ENCODE results near the gene EPX. TPM values are rescaled to one million over a fixed set of nuclear protein-coding genes. Genes with fewer than 3 reads are reported as not detected.

Gene EPX
- polyA plus RNA-seq, 3 donors: not detected

DNA sequence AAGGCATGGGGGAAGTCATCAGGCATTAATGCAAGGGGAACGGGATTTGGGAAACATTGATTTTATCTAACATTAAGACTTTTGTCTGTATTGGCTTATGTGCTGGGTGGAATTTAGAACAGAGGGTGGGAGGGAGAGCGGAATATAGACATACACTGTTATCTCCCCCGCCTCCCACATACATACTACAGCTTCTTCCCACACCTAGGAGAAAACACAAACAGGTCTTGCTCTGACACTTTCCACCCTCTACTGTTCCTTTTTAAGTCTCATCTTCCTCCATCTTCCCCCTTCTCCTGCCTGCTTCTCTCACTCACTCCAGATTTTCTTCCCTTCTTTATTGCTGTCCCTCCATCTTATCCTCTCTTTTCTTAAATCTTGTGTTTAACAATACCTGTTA is 43.9 kb upstream of the EPX start:
- no peaks in the 10 kb centered on the region for H3K36me3 Mint-ChIP-seq
- H3K4me1 Mint-ChIP-seq: peaks cover 14% of the 10 kb centered on the region
- H3K27me3 Mint-ChIP-seq (ENCODE audit: low read depth in 3 of 3): peaks cover 14 to 31% (median 17%) of the 10 kb centered on the region in 3 donors
- H3K27ac ChIP-seq (ENCODE audit: low read depth in 1 of 2, low read length in 2 of 2): no peak overlapping the region
- H3K9me3 Mint-ChIP-seq: peaks cover 20 to 32% (median 25%) of the 10 kb centered on the region in 7 donors
- WGBS (ENCODE audit: insufficient coverage): 100% methylated on average over 1 of the region's 3 CpGs
- H3K4me3 ChIP-seq (replicated peaks in 1 of 3; ENCODE audit: low read depth in 2 of 3, low read length in 3 of 3): no peak overlapping the region
- H3K36me3 ChIP-seq (replicated peaks in 1 of 2; ENCODE audit: control insufficient read depth in 1 of 2, insufficient read depth in 2 of 2, low read length in 2 of 2): no peaks in the 10 kb centered on the region
- no peak overlapping the region for H3K4me2 ChIP-seq (replicated peaks; ENCODE audit: extremely low read depth, low read length, poor library complexity, severe bottlenecking)
- intact Hi-C loops (cut with micrococcal nuclease): no loop called here
- peaks cover 12% of the 10 kb centered on the region in 2 donors for H3K4me1 ChIP-seq (ENCODE audit: control insufficient read depth in 1 of 2, insufficient read depth in 2 of 2, low read length in 2 of 2)
- no peak overlapping the region for H3K4me3 Mint-ChIP-seq
- peak overlapping the region in 1 of 7 donors; percentile 68 for H3K27ac Mint-ChIP-seq
- H2AFZ ChIP-seq (ENCODE audit: insufficient read depth, low read depth, low read length, poor library complexity, severe bottlenecking): no peak overlapping the region
- H3K9me3 ChIP-seq (replicated peaks in 1 of 2; ENCODE audit: control insufficient read depth in 1 of 2, insufficient read depth in 1 of 2, low read length in 2 of 2): peaks cover 7 to 22% of the 10 kb centered on the region in 2 donors
- TF ChIP-seq, protein P1, sequence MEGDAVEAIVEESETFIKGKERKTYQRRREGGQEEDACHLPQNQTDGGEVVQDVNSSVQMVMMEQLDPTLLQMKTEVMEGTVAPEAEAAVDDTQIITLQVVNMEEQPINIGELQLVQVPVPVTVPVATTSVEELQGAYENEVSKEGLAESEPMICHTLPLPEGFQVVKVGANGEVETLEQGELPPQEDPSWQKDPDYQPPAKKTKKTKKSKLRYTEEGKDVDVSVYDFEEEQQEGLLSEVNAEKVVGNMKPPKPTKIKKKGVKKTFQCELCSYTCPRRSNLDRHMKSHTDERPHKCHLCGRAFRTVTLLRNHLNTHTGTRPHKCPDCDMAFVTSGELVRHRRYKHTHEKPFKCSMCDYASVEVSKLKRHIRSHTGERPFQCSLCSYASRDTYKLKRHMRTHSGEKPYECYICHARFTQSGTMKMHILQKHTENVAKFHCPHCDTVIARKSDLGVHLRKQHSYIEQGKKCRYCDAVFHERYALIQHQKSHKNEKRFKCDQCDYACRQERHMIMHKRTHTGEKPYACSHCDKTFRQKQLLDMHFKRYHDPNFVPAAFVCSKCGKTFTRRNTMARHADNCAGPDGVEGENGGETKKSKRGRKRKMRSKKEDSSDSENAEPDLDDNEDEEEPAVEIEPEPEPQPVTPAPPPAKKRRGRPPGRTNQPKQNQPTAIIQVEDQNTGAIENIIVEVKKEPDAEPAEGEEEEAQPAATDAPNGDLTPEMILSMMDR (IDR thresholded peaks at IDR 0.05): no peak
- H3K27me3 ChIP-seq (ENCODE audit: control insufficient read depth in 2 of 2, insufficient read depth in 2 of 2, low read length in 2 of 2): peaks cover 4 to 16% of the 10 kb centered on the region in 2 donors
- no peaks in the 10 kb centered on the region for H4K20me1 ChIP-seq (ENCODE audit: insufficient read depth, low read length)
- no peak for DNase-seq
- no peak overlapping the region for H3K9ac ChIP-seq (ENCODE audit: insufficient read depth, low read length, poor library complexity, severe bottlenecking)
- no peaks in the 10 kb centered on the region for H3K79me2 ChIP-seq (ENCODE audit: insufficient read depth, low read length)

DNA sequence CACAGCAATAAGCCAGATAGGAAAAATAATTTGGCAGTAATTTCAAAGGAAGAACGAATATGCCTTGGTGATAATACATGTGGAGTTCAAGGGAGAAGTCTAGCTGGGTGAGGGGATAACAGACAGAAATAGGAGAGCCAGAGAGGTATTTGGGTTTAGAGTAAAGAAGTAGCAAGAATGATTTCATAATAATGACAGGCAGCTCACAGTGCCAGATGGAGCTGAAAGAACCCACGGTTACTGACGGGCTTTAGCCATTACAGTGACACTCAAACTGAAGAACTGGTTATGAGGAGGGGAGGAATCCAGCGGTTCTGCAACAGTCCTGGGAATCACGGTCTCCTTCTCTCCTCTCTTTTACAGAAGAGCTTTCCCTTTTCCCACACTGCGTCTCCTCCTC is 42.1 kb upstream of the EPX start:
- Histone ChIP-seq H3K4me3 (replicated peaks in 1 of 3; ENCODE audit: low read depth in 2 of 3, low read length in 3 of 3) (no peak overlapping the region), H3K9me3 (replicated peaks in 1 of 2; ENCODE audit: control insufficient read depth in 1 of 2, insufficient read depth in 1 of 2, low read length in 2 of 2) (peaks cover 0 to 6% of the 10 kb centered on the region in 2 donors), H3K9ac (ENCODE audit: insufficient read depth, low read length, poor library complexity, severe bottlenecking) (no peak overlapping the region), H3K79me2 (ENCODE audit: insufficient read depth, low read length) (no peaks in the 10 kb centered on the region), H3K27me3 (ENCODE audit: control insufficient read depth in 2 of 2, insufficient read depth in 2 of 2, low read length in 2 of 2) (peaks cover 4 to 9% of the 10 kb centered on the region in 2 donors), H4K20me1 (ENCODE audit: insufficient read depth, low read length) (no peaks in the 10 kb centered on the region), H3K4me2 (replicated peaks; ENCODE audit: extremely low read depth, low read length, poor library complexity, severe bottlenecking) (no peak overlapping the region), H2AFZ (ENCODE audit: insufficient read depth, low read depth, low read length, poor library complexity, severe bottlenecking) (peak overlapping the region; percentile 17), H3K36me3 (replicated peaks in 1 of 2; ENCODE audit: control insufficient read depth in 1 of 2, insufficient read depth in 2 of 2, low read length in 2 of 2) (no peaks in the 10 kb centered on the region), H3K27ac (ENCODE audit: low read depth in 1 of 2, low read length in 2 of 2) (no peak overlapping the region), H3K4me1 (ENCODE audit: control insufficient read depth in 1 of 2, insufficient read depth in 2 of 2, low read length in 2 of 2) (peaks cover 12 to 15% of the 10 kb centered on the region in 2 donors)
- Mint-ChIP-seq H3K36me3 (no peaks in the 10 kb centered on the region), H3K27me3 (ENCODE audit: low read depth in 3 of 3) (peaks cover 10 to 27% (median 15%) of the 10 kb centered on the region in 3 donors), H3K27ac (no peak overlapping the region), H3K4me3 (no peak overlapping the region), H3K4me1 (peaks cover 20% of the 10 kb centered on the region), H3K9me3 (peaks cover 8 to 16% (median 12%) of the 10 kb centered on the region in 7 donors)
- intact Hi-C loops (cut with micrococcal nuclease): no loop called here
- TF ChIP-seq, protein P1 (IDR thresholded peaks at IDR 0.05): no peak
- WGBS (ENCODE audit: insufficient coverage): 100% methylated on average over 2 of the region's 6 CpGs
- DNase-seq: no peak

Data from CD14-positive monocyte (primary cell).